H1 (cell line): ENCODE data around the gene SPTSSB. TPM values are rescaled to one million over a fixed set of nuclear protein-coding genes. Genes with fewer than 3 reads are reported as not detected.

Experiments used
- NANOG ChIP-seq: IDR thresholded peaks from 2 replicates; pipeline ENCODE4 v1.6.1; 2011; ENCODE audit warnings: low read length, low read depth, mild to moderate bottlenecking, inconsistent platforms; ENCODE audit not compliant: insufficient read depth, poor library complexity, severe bottlenecking
- polyA plus RNA-seq, 7 experiments: library from polyadenylated mRNA; depleted of rRNA in 3 of 7; stranded (reverse) in 5 of 7; unstranded in 2 of 7; fragments of >200 nt in 5 of 7; fragments of 200-250 nt in 2 of 7; gene quantifications; 1 replicate in 5 of 7; 2 replicates in 1 of 7; 4 replicates in 1 of 7; pipeline versions ENCODE4 v1.2.1 to v1.2.3, GENCODE V29; 2011 to 2013; ENCODE audit warnings: missing spikeins in 2 of 7, mixed read lengths in 2 of 7
- total RNA-seq: library from RNA; stranded (reverse); fragmentation: NEBNext Ultra II Directional; extraction: Animal tissue kit (Norgen Biotek cat#: 25700); gene quantifications from 2 replicates; pipeline ENCODE4 v1.2.1, GENCODE V29; 2021

Gene SPTSSB
- total and polyA plus RNA-seq, 2 of the 8 experiments (the other 6 are each of a cell fraction or from before 2014, with no cell fraction given), result 33.4 to 52.5 TPM

DNA sequence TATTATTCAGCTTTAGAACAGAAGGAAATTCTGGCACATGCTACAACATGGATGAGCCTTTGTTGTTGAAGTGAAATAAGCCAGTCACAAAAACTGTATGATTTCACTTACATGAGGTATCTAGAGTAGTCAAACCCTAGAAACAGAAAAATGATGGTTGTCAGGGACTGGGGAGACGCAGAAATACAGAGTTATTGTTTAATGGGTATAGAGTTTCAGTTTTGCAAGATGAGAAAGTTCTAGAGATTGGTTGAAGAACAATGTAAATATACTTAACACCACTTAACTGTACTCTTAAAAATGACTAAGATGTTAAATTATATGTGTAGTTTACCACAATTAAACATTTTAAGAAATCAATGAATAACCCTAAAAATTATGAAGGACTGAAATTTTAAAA is 15.8 kb downstream of the SPTSSB start (continued):
- no peak for TF ChIP-seq NANOG
